CD4-positive, alpha-beta T cell treated with Interleukin-12 subunit alpha and Interleukin-12 subunit beta, for 1 hour (primary cell): ENCODE measurements around the gene CD1B.
"Not testable (repeated sequence)": the region's sequence is repeated elsewhere in the genome, so short reads cannot be mapped to it uniquely, and the experiment has no call there.

Experiments used
- DNase-seq: peaks from one replicate; pipeline ENCODE4 v3.0.0-alpha.2; 2020

CD1B gene

GRCh38 chr1:158327481-158327880 lies 3.9 kb downstream of the CD1B start:
- DNase-seq = no peak

DNA sequence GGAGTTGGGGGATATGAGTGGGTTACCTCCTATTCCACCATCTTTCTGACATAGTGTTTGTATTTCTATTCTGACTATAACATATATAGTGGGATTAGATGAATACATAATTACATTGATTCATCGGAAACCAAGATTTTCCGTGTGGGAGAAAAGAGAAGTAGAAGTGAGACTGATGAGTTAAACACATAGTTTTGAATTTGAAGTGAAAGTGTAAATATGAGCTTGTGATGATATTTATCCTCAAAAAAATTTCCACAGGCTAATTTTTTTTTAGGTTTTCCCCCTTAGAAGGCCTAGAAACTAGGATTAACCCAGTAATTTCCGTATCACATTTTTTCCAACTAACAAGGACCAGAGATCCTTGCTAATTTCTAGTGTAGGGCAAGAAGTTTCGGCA lies 6.9 kb downstream of the CD1B start:
- no peak for DNase-seq

- DNase-seq = no peak
These were observed 7.5 kb downstream of the CD1B start for GRCh38 chr1:158323866-158324265.

GRCh38 chr1:158311066-158311465 lies 20.3 kb downstream of the CD1B start:
- DNase-seq = no peak

DNA sequence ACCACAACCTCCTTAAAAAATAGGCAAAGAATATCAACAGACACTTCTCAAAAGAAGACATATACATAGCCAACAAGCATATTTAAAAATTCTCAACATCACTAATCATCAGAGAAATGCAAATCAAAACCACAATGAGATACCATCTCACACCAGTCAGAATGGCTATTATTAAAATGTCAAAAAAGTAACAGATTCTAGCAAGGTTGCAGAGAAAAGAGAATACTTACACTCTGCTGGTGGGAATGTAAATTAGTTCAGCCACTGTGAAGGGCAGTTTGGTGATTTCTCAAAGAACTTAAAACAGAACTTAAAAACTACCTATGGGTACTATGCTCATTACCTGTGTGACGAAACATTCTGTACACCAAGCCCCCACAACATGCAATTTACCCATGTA lies 20.7 kb downstream of the CD1B start:
- no peak for DNase-seq

DNA sequence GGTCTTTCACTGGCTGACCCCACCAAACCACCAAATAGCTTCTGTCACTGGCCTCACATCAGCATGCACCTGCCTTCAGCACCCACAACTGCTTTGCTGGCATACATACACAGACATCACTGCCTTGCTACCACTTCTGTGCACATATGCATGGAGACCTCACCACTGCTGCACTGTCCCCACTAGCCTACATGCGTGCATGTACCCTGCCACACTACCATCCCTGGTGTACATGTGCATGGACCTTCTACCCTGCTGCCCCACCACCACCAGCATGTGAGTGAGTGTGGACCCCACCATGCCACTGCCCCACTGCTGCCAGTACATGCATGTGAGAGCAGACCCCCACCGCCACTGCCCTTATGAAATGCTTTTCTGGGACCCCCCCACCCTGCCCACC lies 35.5 kb downstream of the CD1B start:
- DNase-seq = no peak

DNA sequence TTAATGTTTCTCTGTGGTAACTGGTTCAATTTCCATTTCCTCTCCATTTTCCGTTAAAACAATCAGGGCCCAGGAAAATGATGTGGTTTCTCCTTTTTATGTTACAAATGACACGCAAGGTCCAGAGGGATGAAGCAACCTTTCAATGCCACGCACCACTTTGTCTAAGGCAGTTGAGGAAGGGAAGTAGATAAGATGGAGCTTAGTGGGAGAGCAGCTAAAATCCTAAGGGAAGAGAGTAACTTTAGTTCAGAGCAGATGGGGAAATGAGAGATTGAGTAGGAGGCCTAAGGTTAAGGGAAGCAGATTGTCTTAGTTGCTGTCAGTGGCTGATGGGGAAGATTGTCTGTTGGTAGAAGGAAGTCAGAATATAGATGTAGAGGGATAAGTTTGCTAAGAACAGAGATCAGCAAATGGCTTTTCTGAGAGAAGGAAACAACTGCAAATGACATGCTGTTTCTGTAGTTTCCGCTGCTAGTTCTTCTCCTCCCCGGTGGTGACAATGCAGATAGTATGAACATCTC lies 40.9 kb downstream of the CD1B start:
- DNase-seq = no peak

DNA sequence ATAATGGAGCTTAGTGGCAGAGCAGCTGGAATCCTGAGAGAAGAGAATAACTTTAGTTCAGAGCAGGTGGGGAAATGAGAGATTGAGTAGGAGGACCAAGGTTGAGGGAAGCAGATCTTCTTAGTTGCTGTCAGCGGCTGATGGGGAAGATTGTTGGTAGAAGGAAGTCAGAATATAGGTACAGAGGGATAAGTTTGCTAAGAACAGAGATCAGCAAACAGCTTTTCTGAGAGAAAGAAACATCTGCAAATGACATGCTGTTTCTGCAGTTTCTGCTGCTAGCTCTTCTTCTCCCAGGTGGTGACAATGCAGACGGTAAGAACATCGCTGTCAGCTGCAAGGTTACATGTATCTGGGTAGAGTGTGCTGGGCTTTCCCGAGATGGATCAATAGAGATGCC lies 41.5 kb downstream of the CD1B start, which contains the start of gene CD1C:
Gene CD1C, plus strand, starts transcription at position 113 of the 400 bp plus-strand sequence. Its CDS starts 142 bp downstream, at position 255.
- no peak for DNase-seq

- DNase-seq = no peak
These were observed 44.4 kb downstream of the CD1B start for GRCh38 chr1:158286941-158287346.

DNA sequence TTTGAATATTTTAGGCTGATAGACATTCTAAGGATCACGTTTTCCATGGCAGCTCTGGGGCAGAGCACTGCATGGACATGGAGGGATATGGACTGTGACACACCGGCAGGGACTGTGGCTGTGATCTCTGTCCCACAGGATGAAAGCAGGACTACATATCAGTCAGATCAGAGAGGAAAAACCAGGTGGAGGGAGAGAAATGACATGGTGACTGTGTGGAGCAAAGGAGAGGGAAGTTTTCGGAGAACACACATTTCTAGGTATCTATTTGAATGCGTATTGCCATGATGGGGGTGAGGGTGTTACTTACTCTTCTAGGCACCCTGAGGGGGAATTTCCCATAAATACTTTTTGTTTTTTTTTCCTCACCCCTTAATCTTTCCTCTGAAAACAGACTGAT lies 44.8 kb downstream of the CD1B start:
- DNase-seq = no peak

DNA sequence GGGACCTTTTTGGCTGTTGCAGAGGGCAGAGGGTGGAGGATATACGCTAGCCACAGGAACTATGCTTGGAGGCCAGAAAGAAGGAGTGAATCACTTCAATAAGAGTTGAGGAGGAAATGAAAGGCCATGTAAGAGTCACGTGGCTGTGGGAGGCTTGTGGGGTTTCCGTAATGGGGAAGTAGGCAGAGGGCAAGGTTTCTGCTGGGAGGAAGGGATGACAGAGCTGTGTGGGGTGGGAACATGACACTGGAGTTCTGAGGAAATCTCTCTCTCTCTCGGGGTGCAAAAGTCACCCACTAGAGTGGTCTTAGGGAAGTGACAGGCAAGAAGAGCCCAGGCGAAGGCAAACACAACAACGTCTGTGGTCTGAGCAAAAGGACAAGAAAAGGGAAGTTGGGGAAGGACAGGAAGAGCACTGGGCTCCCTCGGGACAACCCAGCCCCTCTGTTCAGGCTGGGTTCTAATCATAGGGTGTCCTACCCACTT lies 45.5 kb downstream of the CD1B start:
- peak; percentile 8 for DNase-seq

- DNase-seq = no peak
These were observed 47.4 kb downstream of the CD1B start for GRCh38 chr1:158283965-158284364.

DNA sequence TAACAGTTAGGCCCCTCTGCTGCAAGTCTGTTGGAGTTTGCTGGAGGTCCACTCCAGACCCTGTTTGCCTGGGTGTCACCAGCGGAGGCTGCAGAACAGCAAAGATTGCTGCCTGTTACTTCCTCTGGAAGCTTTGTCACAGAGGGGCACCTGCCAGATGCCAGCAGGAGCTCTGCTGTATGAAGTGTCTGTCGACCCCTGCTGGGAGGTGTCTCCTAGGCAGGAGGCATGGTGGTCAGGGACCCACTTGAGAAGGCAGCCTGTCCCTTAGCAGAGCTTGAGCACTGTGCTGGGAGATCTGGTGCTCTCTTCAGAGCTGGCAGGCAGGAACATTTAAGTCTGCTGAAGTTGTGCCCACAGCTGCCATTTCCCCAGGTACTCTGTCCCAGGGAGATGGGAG lies 48.9 kb downstream of the CD1B start:
- not testable (repeated sequence) for DNase-seq
